Hematopoietic multipotent progenitor cell (in vitro differentiated cells): ENCODE measurements around the gene XRCC5. TPM values are rescaled to one million over a fixed set of nuclear protein-coding genes. Genes with fewer than 3 reads are reported as not detected.

Source experiments
- DNase-seq, 3 donors: peaks; one replicate each; pipeline ENCODE4 v3.0.0-alpha.2; 2011 to 2015; ENCODE audit warnings: low read depth in 2 of 3, low spot score in 2 of 3
- total RNA-seq: library from RNA; depleted of rRNA; stranded (reverse); fragments of >200 nt; gene quantifications from one replicate; pipeline ENCODE4 v1.2.3, GENCODE V29; 2012

The XRCC5 gene
- total RNA-seq, 1 donor, result 118 TPM

- DNase-seq, result no peak
These were observed 25.5 kb upstream of the XRCC5 start for GRCh38 chr2:216083464-216084281.

GRCh38 chr2:216084547-216084946 is 24.6 kb upstream of the XRCC5 start:
- no peak for DNase-seq

GRCh38 chr2:216086207-216086893 is 22.8 kb upstream of the XRCC5 start:
- DNase-seq, result no peak

GRCh38 chr2:216090369-216090786 is 18.8 kb upstream of the XRCC5 start:
- no peak for DNase-seq

- DNase-seq, result no peak
These were observed 16.5 kb upstream of the XRCC5 start for GRCh38 chr2:216092646-216093045.

GRCh38 chr2:216094701-216095100 is 14.4 kb upstream of the XRCC5 start:
- no peak for DNase-seq

- no peak for DNase-seq
These were observed 10.5 kb upstream of the XRCC5 start for GRCh38 chr2:216098421-216099334.

GRCh38 chr2:216101109-216101508 is 8.0 kb upstream of the XRCC5 start:
- DNase-seq, result no peak

GRCh38 chr2:216103213-216103612 is 5.9 kb upstream of the XRCC5 start:
- DNase-seq, result peak in 1 of 3 donors; percentile 35

- no peak for DNase-seq
These were observed 4.5 kb upstream of the XRCC5 start for GRCh38 chr2:216104691-216105090.

- no peak for DNase-seq
These were observed 1.8 kb upstream of the XRCC5 start for GRCh38 chr2:216107320-216107719.

GRCh38 chr2:216107760-216108159 is 1.4 kb upstream of the XRCC5 start:
- no peak for DNase-seq

- DNase-seq, result no peak
These were observed 710 bp upstream of the XRCC5 start for GRCh38 chr2:216108310-216108966.

GRCh38 chr2:216109962-216110614 is 940 bp downstream of the XRCC5 start:
- peak in 2 of 3 donors; percentile 50 to 57 for DNase-seq

GRCh38 chr2:216110620-216111019 is 1.5 kb downstream of the XRCC5 start:
- DNase-seq, result no peak

- no peak for DNase-seq
These were observed 2.0 kb downstream of the XRCC5 start for GRCh38 chr2:216111122-216111521.

- DNase-seq, result no peak
These were observed 3.8 kb downstream of the XRCC5 start for GRCh38 chr2:216112926-216113325.

GRCh38 chr2:216113572-216113971 is 4.4 kb downstream of the XRCC5 start:
- DNase-seq, result no peak

GRCh38 chr2:216114382-216114713 is 5.2 kb downstream of the XRCC5 start:
- no peak for DNase-seq
